Stimulated activated CD8-positive, alpha-beta memory T cell treated with anti-CD3 and anti-CD28 coated beads, Interleukin-4, amount 100 ng/mL, for 1 hour (primary cell): ENCODE data around the gene HINT2.

Experiments used
- DNase-seq, 2 donors: peaks; one replicate each; pipeline ENCODE4 v3.0.0-alpha.2; 2020; ENCODE audit warnings: low read depth in 2 of 2, low spot score in 1 of 2

Gene HINT2

DNA sequence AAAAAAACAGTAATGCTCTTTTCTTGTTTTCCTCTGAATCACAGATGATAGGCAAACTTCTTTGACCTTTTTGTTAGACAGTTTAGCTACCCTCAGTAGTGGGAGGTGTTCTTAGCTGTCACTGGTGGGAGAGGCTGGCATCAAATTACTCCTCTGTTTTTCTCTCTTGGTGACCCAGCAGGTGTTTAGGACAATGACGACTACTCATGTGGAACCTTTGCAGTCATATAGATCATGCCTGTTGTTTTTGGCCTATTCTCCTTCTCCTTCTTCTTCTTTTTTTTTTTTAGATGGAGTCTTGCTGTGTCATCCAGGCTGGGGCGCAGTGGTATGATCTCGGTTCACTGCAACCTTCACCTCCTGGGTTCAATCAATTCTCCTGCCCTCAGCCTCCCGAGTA lies 38.8 kb downstream of the HINT2 start:
- no peak for DNase-seq

DNA sequence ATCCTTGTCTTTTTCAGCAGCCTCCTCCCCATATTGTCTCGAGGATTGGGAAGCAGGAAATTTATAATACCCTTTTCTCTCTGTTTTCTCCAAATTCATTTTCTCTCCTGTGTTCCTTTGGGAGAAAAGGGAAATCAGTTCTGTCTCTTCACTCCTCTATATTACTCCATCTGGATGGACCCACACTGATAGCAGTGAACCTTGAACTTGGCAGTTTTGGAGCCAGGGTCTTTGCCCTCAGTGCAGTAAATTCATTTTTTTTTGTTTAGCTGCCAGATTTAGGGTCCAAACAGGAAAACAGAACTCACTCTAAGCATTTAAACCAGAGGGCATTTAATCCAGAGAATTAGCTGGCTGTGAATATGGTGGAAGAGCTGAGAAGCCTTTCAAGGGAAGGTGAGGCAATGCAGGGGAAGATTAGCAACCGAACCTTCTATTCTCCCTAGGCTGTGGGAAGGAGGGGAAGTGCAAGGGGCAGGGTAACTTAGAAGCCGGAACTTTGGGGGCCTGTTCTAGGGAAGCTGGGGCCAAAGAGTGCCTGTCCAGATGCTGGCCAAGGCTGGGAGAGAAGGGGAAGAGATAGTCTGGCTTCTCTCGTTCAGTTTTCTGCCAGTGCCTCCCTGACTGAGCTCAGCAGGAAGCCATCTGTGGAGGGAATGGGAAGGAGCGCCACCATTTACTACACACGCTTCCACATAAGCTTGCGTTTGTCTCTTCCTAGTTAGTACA lies 39.8 kb downstream of the HINT2 start:
- DNase-seq, result no peak

DNA sequence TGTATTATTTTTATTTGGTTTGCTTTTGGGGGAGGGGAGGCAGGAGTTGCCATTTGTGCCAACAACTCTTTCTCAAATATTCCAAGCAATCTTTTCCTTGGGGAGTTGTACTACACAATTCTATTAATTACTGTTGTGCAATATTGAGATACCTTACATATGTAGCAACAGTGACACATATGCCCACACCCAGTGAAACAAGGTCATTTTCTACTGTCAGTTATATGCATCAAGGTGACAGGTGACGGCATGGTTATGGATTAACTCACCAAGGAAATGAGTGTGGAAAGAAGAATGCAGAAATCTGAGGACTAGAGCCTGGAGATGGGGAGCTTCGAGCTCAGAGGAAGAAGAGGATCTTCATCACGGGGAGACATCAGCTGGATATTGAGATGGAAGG lies 42.9 kb downstream of the HINT2 start:
- no peak for DNase-seq

DNA sequence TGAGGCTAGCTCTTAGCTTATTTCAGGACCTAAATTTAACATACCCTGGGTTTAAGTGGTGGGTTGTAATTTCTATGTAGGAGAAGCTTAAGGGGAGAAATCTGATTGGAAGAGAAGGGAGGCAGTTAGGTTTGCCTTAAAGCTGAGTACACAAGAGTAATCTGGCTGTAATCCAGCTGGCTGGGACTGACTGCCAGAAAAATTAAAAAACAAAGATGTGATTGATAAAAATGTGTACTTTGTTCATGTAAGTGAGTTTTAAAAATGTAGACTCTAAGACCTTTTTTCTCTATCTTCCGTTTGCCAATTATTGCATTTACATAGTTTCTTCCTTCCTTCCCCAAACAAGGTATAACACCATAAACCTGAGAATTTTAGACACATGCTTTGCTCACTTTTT lies 43.3 kb downstream of the HINT2 start:
- DNase-seq, result no peak

DNA sequence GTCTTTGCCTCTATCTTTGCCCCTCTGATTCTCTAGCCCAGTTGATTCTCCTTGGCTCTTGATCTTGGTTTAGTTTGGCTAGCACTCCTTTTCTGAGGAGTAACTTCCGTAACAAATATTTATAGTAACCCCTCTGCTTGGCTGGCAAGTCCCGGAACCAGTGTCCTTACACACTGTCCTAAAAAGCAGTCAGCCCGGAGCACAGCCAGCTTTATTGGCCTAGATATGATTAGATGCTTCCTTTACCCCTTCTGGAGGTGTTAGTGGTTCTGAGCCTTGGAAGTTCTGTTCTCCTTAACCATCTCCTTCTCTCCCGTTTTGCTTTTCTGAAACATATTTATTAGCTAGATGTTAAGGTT lies 43.8 kb downstream of the HINT2 start:
- no peak for DNase-seq

DNA sequence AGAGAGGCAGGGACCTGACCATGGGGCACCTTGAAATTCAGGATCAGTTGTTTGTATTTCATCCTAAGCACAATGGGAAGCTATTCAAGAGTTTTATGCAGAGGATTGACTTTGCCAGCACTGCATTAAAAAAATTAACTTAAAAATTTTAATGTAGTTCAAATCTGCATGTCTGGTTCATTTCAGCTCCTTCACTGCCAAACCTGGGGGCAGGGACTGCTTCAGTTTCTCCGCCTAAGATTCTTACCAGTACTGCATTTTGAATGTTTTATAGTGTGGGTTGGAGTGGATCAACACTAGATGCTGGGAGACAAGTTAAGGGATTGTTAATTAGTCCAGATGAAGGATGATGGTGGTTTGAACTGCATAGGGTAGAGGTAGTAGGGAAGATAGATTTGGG lies 45.1 kb downstream of the HINT2 start:
- no peak for DNase-seq

DNA sequence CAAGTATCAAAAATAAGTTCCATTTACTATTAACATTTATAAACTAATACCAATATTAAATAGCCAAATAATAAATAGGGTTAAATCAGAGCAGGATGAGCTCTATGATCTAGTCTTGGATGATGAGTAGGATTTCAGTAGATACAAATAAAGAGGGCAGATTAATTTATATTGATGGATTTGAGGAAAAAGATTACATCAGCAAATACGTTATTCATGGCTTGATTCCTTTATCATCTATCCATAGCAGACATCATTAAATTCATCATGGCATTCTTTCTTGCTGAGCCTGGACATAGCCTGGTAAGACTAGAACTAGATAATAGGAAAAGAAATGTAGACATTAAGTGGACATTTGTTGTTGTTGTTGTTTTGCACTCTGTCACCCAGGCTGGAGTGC lies 47.4 kb downstream of the HINT2 start:
- no peak for DNase-seq

DNA sequence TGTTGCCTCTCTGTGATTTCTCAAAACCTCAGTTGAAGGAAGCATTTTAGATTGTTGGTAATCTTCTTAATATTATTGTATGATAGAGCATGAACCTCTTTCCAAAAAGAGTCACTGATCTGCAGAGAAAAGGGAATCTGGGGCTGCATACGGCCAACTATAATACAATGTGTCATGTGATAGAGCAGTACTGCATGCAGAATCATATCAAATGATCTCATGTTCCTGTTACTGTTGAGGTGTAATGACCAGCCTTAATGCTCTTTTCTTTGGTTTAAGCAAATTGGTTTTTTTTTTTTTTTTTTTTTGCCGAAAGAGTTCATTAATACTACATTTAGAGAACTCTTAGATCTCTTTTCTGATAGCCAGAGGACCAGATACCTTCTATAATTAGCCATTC lies 47.8 kb downstream of the HINT2 start:
- no peak for DNase-seq

DNA sequence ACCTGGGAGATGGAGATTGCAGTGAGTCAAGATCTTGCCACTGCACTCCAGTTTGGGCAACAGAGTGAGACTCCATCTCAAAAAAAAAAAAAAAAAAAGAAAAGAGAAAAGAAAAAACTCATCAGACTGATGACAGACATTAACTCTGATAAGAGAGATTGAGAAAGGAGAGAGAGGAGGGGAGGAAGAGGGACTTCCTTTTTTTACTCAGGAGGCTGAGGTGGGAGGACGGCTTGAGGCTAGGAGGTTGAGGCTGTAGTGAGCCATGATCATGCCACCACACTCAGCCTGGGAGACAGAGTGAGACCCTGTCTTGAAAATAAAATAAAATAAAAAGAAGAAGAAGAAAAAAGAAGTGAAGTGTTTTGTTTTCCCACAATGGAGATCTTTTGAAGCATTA lies 51.0 kb downstream of the HINT2 start:
- no peak for DNase-seq

DNA sequence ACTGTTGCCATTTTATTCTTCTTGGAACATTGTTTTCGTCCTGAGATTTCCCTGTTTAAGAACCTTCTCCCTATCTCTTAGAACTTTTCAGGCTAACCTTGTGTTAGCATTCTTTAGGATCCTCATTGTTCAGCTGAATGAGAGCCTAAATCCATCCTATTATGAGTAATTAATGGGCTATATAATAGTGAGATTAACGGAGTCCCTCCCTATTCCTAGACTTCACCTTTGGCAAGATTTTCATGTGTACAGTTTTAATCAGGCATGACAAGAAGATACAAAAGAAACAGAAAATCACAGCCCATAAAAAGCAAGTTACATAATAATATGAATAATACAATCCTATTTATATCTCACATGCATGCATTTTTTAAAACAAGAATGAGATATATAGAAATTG lies 51.7 kb downstream of the HINT2 start:
- no peak for DNase-seq
